Muscle of leg (tissue), 11 donors: ENCODE data around the gene RDH12. TPM values are rescaled to one million over a fixed set of nuclear protein-coding genes. Genes with fewer than 3 reads are reported as not detected.
"Not testable (repeated sequence)": the region's sequence is repeated elsewhere in the genome, so short reads cannot be mapped to it uniquely, and the experiment has no call there.

Experiments used
- DNase-seq: peaks from one replicate; pipeline ENCODE4 v3.0.0; 2013
- H3K27ac ChIP-seq: one replicate; pipeline ENCODE4 v1.5.1; 2013; ENCODE audit warnings: mild to moderate bottlenecking, low read length, control low read depth
- H3K27me3 ChIP-seq: one replicate; pipeline ENCODE4 v1.6.1; 2013; ENCODE audit warnings: low read length; ENCODE audit not compliant: control insufficient read depth, insufficient read depth
- H3K36me3 ChIP-seq: one replicate; pipeline ENCODE4 v1.6.1; 2013; ENCODE audit warnings: low read length; ENCODE audit not compliant: control insufficient read depth, insufficient read depth
- H3K4me1 ChIP-seq: one replicate; pipeline ENCODE4 v1.6.1; 2013; ENCODE audit warnings: low read length; ENCODE audit not compliant: control insufficient read depth, insufficient read depth
- H3K4me3 ChIP-seq: one replicate; pipeline ENCODE4 v1.5.1; 2013; ENCODE audit warnings: low read length, control low read depth
- H3K9me3 ChIP-seq: replicated peaks from 2 replicates; pipeline ENCODE4 v1.6.1; 2013; ENCODE audit warnings: low read depth, low read length; ENCODE audit not compliant: control insufficient read depth
- WGBS: methylation state at CpG from one replicate; pipeline ENCODE4 v1.1.5; 2013; ENCODE audit warnings: missing lambda C conversion rate; ENCODE audit not compliant: insufficient coverage; 5-methylcytosine and 5-hydroxymethylcytosine counted together
- polyA plus RNA-seq, 8 donors: library from polyadenylated mRNA; unstranded; fragments of 120-200 nt; gene quantifications; one replicate each; pipeline versions ENCODE4 v1.2.1 to v1.2.3, GENCODE V29; 2013; ENCODE audit warnings: inconsistent platforms in 1 of 8, low replicate concordance in 1 of 8; ENCODE audit not compliant: insufficient read length in 8 of 8, insufficient read depth in 1 of 8
- total RNA-seq: library from RNA; stranded (reverse); fragments of 120-200 nt; gene quantifications from one replicate; pipeline ENCODE4 v1.2.4, GENCODE V29; 2013

The RDH12 gene
- total and polyA plus RNA-seq, 9 donors = 0.30 to 1.2 (median 0.64) TPM

DNA sequence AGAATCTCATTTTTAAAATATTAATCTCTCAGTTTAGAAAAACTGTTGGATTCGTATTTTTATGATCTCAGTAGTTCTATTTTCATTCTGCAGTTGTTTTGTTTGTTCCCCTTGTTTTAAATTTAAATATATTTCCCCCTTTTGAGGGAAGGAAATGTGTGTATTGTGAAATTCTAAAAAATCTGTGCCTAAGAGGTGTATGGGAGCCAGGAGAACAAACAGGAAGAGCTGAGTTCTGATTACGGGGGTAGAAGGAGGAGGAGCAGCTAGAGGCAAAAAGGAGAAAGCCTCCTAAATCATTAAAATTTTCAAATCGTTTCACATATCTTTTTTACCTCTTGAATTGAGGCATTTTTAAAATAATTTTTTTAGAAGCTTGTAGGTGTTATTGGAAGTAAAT, 2.3 kb downstream of the RDH12 start:
- Histone ChIP-seq H3K4me3 (no peak overlapping the region), H3K27me3 (peaks cover 3% of the 10 kb centered on the region), H3K9me3 (no peaks in the 10 kb centered on the region), H3K36me3 (no peaks in the 10 kb centered on the region), H3K27ac (no peak overlapping the region), H3K4me1 (no peaks in the 10 kb centered on the region)
- no peak for DNase-seq
- no CpG with 5 or more reads among the region's 3 CpGs for WGBS

GRCh38 chr14:67704484-67705089, 2.9 kb downstream of the RDH12 start:
- no peaks in the 10 kb centered on the region for H3K36me3 ChIP-seq
- H3K27ac ChIP-seq = no peak overlapping the region
- no peak overlapping the region for H3K4me3 ChIP-seq
- WGBS = 0% methylated on average over 2 of the region's 3 CpGs
- H3K4me1 ChIP-seq = no peaks in the 10 kb centered on the region
- H3K27me3 ChIP-seq = peaks cover 3% of the 10 kb centered on the region
- DNase-seq = peak; percentile 63
- H3K9me3 ChIP-seq = peaks cover under 1% of the 10 kb centered on the region

- H3K4me3 ChIP-seq = no peak overlapping the region
- no peaks in the 10 kb centered on the region for H3K36me3 ChIP-seq
- peaks cover 3% of the 10 kb centered on the region for H3K9me3 ChIP-seq
- no peak overlapping the region for H3K27ac ChIP-seq
- no peak for DNase-seq
- no peaks in the 10 kb centered on the region for H3K4me1 ChIP-seq
- peaks cover 3% of the 10 kb centered on the region for H3K27me3 ChIP-seq
- 76% methylated on average over 3 of the region's 3 CpGs for WGBS
Measured at GRCh38 chr14:67705211-67705610, 3.5 kb downstream of the RDH12 start.

DNA sequence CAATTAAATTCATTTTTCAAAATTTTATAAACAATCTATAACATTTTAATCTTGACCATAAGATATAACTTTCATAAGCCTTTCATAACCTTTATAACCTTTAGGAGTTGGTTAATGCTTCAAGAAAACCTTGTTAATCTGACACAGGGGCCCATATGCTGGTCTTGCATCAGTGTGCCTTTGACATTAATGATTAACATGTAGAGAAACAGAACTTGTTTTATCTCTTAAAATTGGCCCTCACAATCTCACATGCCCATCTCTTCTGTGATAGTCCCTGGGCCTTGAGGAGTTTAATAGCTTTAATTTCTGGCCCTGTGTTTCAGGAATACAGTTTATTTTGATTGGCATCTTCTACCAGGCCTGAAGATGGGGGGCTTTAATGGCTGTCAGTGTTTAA, 7.7 kb downstream of the RDH12 start:
- H3K9me3 ChIP-seq = not testable (repeated sequence)

GRCh38 chr14:67709796-67710195, 8.1 kb downstream of the RDH12 start:
- not testable (repeated sequence) for H3K9me3 ChIP-seq, H3K27ac ChIP-seq, DNase-seq, H3K4me1 ChIP-seq, H3K4me3 ChIP-seq, H3K27me3 ChIP-seq, H3K36me3 ChIP-seq
- WGBS = 100% methylated on average over 1 of the region's 1 CpG

More for the DNA sequence above, 7.7 kb downstream of the RDH12 start:
- not testable (repeated sequence) for H3K36me3 ChIP-seq, H3K4me3 ChIP-seq, H3K4me1 ChIP-seq, H3K27ac ChIP-seq, DNase-seq, H3K27me3 ChIP-seq

DNA sequence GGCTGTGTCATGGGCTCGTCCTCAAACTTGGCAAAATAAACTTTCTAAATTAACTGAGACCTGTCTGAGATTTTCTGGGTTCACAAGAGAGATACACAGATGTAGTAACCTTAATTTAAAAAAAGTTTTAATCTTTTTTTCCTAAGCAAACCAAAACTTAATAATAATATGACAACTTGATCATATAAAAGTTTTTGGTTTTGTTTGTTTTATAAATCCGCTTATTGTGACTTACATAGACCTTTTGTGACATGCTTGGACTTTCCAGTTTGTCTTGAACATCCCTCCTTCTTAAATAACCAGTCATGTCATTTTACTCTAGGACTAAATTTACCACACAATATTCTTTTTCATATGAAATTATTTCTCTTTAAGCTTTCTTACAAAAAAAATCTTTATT, 8.5 kb downstream of the RDH12 start:
- Histone ChIP-seq H3K36me3 (no peaks in the 10 kb centered on the region), H3K4me3 (no peak overlapping the region), H3K4me1 (no peaks in the 10 kb centered on the region), H3K27ac (no peak overlapping the region), H3K9me3 (peaks cover 3% of the 10 kb centered on the region), H3K27me3 (no peaks in the 10 kb centered on the region)
- no peak for DNase-seq
- no CpG with 5 or more reads among the region's 2 CpGs for WGBS

DNA sequence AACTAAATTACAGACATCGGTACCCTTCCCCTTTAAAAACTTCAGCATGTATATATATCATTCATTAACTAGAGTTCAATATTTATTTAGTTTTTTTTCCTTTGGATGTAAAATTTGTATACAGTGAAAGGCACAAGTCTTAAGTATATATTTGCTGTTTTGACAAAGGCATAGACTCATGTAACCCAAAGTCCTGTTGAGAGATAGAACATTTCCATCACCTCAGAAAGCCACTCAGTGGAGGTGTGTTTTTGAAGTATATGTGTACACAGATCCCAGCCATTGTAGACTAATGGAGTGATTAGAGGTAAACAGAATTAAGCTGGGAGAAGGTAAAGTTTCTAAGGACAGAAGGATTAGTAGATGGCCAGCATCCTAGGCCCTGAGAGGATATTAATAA, 15.4 kb downstream of the RDH12 start:
- Histone ChIP-seq H3K4me3 (no peak overlapping the region), H3K4me1 (no peaks in the 10 kb centered on the region), H3K27me3 (peaks cover 3% of the 10 kb centered on the region), H3K9me3 (no peaks in the 10 kb centered on the region), H3K36me3 (no peaks in the 10 kb centered on the region), H3K27ac (no peak overlapping the region)
- no CpG with 5 or more reads among the region's 1 CpG for WGBS
- DNase-seq = no peak

- Histone ChIP-seq H3K27ac (no peak overlapping the region), H3K4me1 (peaks cover 8% of the 10 kb centered on the region), H3K9me3 (no peaks in the 10 kb centered on the region), H3K36me3 (no peaks in the 10 kb centered on the region), H3K27me3 (peaks cover 3% of the 10 kb centered on the region), H3K4me3 (no peak overlapping the region)
- DNase-seq = no peak
- WGBS = no CpG with 5 or more reads among the region's 2 CpGs
Measured at GRCh38 chr14:67718265-67718664, 16.6 kb downstream of the RDH12 start.

- H3K27ac ChIP-seq, H3K27me3 ChIP-seq, H3K36me3 ChIP-seq, DNase-seq, H3K4me1 ChIP-seq, H3K4me3 ChIP-seq, H3K9me3 ChIP-seq: not testable (repeated sequence)
- WGBS = no CpG with 5 or more reads among the region's 3 CpGs
Measured at GRCh38 chr14:67719385-67719784, 17.7 kb downstream of the RDH12 start.

DNA sequence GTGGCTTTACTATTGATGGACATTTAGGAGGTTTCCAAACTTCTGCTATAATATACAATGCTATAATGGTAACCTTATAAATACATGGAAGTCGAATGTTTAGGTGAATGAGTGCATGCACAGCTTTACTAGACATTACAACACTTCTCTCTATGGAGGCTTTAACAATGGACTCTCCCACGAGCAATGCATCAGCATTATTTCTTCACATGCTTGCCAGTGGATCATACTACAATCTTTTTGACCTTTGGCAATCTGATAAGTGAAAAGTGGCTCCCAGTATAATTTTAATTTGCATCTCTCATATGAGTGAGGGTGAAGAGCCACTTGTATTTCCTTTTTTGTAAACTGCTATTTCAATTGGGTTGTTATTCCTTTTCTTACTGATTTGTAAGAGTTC, 18.2 kb downstream of the RDH12 start:
- peaks cover 3% of the 10 kb centered on the region for H3K27me3 ChIP-seq
- peaks cover 8% of the 10 kb centered on the region for H3K4me1 ChIP-seq
- DNase-seq = no peak
- no peak overlapping the region for H3K4me3 ChIP-seq
- no peak overlapping the region for H3K27ac ChIP-seq
- H3K9me3 ChIP-seq = peaks cover 3% of the 10 kb centered on the region
- no peaks in the 10 kb centered on the region for H3K36me3 ChIP-seq
- no CpG with 5 or more reads among the region's 2 CpGs for WGBS

DNA sequence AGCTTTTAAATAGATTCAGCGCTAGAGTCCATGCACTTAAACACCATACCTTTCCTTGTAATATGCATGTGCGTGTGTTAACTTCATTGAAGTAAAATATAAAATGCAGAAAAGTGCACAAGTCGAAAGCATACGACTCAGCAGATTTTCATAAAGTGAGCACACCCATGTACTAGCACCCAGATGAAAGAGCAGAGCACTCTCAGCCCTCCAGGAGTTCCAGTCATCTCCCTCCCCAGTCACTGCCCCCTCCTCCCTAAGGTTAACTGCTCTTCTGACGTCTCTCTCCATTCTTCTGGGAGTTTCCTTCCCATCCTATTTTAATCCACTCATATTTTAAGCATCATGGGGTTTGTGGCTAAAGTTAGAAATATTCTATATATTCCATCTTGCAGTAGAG, 20.2 kb downstream of the RDH12 start:
- Histone ChIP-seq H3K27me3 (peaks cover 14% of the 10 kb centered on the region), H3K4me1 (peaks cover 8% of the 10 kb centered on the region), H3K4me3 (no peak overlapping the region), H3K36me3 (no peaks in the 10 kb centered on the region), H3K9me3 (peaks cover 3% of the 10 kb centered on the region), H3K27ac (no peak overlapping the region)
- no peak for DNase-seq
- WGBS = 75% methylated on average over 2 of the region's 5 CpGs
